ENCODE results near the gene CA14. TPM values are rescaled to one million over a fixed set of nuclear protein-coding genes. Genes with fewer than 3 reads are reported as not detected.
A peak's percentile ranks its signal among the peaks of the same experiment; 100 is the strongest.
"Not testable (repeated sequence)": the region's sequence is repeated elsewhere in the genome, so short reads cannot be mapped to it uniquely, and the experiment has no call there.

The CA14 gene
- total and polyA plus RNA-seq, 2 experiments from 2014 or later = 41.3 to 47.4 TPM

DNA sequence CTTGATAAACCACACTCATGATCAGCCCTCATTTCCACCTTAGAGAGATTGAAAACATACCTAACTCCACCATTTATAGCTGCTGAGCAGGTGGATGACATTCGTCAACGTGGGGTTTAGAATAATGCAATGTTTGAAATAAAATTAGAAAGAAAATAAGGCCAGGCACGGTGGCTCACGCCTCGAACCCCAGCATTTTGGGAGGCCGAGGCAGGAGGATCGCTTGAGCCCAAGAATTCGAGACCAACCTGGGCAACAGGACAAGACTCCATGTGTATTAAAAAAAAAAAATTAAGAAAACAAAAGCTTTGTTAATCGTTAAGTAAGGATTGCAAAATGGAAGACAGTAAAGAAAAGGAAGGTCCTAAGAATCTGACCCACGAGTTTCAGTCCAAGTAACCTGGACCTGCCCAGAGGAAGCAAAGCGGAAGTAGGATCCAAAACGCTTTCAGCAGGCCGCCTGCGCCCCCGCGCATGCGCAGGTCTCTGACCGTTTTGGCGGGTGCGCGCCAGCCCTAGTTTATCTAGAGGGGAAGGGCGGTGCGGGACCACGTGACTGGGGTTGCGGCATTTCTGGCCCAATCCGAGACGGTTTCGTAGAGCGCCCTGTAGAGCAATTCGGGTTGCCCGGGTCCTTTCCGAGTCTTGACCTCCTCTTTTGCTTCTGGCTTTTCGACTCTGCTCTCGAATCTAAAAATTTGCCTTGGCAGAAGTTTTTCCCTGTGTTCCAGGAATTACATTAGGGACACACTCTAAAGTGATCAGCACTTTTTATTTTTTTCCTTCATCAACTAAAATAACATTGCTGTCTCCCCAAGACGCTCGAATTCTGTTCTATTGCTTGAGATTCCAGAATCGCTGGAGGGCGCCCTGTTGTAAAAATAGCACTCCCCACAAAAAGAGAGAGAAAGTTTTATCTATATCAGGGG lies 44.1 kb upstream of the CA14 start:
- ATAC-seq (peak; percentile 99), DNase-seq (ENCODE audit: low spot score) (peak; percentile 98)
- no peaks in the 10 kb centered on the region for H3K27me3 ChIP-seq (ENCODE audit: insufficient read depth)
- H3K79me2 ChIP-seq (replicated peaks; ENCODE audit: insufficient read depth) = no peaks in the 10 kb centered on the region
- Mint-ChIP-seq H3K4me1 (peaks cover 2% of the 10 kb centered on the region), H3K4me3 (peak overlapping the region; percentile 84), H3K27ac (peak overlapping the region; percentile 97), H3K9me3 (no peaks in the 10 kb centered on the region), H3K27me3 (ENCODE audit: insufficient read depth, low read depth, poor library complexity) (peaks cover 5% of the 10 kb centered on the region), H3K36me3 (ENCODE audit: low read depth) (no peaks in the 10 kb centered on the region; the same call in 2 of the 3 replicates)
- H3K4me1 ChIP-seq (ENCODE audit: insufficient read depth) = no peaks in the 10 kb centered on the region
- H4K20me1 ChIP-seq (replicated peaks; ENCODE audit: insufficient read depth) = no peaks in the 10 kb centered on the region
- peak overlapping the region; percentile 61 for H3K4me2 ChIP-seq
- TF ChIP-seq EZH2phosphoT487 (IDR thresholded peaks at IDR 0.05; ENCODE audit: unreplicated experiment) (no peak), ZNF331 (CRISPR knock-in tag; IDR thresholded peaks at IDR 0.05; ENCODE audit: low read depth) (no peak), CREB1 (CRISPR knock-in tag; IDR thresholded peaks at IDR 0.05; ENCODE audit: low read depth) (peak; percentile 44; the same call in 1 of the 2 replicates), POLR2AphosphoS5 (IDR thresholded peaks at IDR 0.05; ENCODE audit: low read depth) (peak; percentile 62), EZH2 (IDR thresholded peaks at IDR 0.05; ENCODE audit: low read depth, unreplicated experiment) (no peak), STAT1 (IDR thresholded peaks at IDR 0.05; ENCODE audit: unreplicated experiment) (no peak)
- TF ChIP-seq, protein P1, sequence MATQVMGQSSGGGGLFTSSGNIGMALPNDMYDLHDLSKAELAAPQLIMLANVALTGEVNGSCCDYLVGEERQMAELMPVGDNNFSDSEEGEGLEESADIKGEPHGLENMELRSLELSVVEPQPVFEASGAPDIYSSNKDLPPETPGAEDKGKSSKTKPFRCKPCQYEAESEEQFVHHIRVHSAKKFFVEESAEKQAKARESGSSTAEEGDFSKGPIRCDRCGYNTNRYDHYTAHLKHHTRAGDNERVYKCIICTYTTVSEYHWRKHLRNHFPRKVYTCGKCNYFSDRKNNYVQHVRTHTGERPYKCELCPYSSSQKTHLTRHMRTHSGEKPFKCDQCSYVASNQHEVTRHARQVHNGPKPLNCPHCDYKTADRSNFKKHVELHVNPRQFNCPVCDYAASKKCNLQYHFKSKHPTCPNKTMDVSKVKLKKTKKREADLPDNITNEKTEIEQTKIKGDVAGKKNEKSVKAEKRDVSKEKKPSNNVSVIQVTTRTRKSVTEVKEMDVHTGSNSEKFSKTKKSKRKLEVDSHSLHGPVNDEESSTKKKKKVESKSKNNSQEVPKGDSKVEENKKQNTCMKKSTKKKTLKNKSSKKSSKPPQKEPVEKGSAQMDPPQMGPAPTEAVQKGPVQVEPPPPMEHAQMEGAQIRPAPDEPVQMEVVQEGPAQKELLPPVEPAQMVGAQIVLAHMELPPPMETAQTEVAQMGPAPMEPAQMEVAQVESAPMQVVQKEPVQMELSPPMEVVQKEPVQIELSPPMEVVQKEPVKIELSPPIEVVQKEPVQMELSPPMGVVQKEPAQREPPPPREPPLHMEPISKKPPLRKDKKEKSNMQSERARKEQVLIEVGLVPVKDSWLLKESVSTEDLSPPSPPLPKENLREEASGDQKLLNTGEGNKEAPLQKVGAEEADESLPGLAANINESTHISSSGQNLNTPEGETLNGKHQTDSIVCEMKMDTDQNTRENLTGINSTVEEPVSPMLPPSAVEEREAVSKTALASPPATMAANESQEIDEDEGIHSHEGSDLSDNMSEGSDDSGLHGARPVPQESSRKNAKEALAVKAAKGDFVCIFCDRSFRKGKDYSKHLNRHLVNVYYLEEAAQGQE (IDR thresholded peaks at IDR 0.05; ENCODE audit: unreplicated experiment) = no peak
- TF ChIP-seq, protein P2, sequence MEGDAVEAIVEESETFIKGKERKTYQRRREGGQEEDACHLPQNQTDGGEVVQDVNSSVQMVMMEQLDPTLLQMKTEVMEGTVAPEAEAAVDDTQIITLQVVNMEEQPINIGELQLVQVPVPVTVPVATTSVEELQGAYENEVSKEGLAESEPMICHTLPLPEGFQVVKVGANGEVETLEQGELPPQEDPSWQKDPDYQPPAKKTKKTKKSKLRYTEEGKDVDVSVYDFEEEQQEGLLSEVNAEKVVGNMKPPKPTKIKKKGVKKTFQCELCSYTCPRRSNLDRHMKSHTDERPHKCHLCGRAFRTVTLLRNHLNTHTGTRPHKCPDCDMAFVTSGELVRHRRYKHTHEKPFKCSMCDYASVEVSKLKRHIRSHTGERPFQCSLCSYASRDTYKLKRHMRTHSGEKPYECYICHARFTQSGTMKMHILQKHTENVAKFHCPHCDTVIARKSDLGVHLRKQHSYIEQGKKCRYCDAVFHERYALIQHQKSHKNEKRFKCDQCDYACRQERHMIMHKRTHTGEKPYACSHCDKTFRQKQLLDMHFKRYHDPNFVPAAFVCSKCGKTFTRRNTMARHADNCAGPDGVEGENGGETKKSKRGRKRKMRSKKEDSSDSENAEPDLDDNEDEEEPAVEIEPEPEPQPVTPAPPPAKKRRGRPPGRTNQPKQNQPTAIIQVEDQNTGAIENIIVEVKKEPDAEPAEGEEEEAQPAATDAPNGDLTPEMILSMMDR (conservative IDR thresholded peaks at IDR 0.05; ENCODE audit: low read depth in 2 of 2) = peak; percentile 51 to 77
- no peaks in the 10 kb centered on the region for H3K9me2 ChIP-seq (ENCODE audit: insufficient read depth)
- no peaks in the 10 kb centered on the region; the same call in 1 of the 2 replicates for H3F3A ChIP-seq (replicated peaks; ENCODE audit: low read depth)
- no peaks in the 10 kb centered on the region for H3K36me3 ChIP-seq (ENCODE audit: insufficient read depth)
- H3K27ac ChIP-seq (ENCODE audit: low read depth) = peak overlapping the region; percentile 72
- peak overlapping the region; percentile 45 for H3K4me3 ChIP-seq
- peak overlapping the region; percentile 15; the same call in 1 of the 2 replicates for H2AFZ ChIP-seq

DNA sequence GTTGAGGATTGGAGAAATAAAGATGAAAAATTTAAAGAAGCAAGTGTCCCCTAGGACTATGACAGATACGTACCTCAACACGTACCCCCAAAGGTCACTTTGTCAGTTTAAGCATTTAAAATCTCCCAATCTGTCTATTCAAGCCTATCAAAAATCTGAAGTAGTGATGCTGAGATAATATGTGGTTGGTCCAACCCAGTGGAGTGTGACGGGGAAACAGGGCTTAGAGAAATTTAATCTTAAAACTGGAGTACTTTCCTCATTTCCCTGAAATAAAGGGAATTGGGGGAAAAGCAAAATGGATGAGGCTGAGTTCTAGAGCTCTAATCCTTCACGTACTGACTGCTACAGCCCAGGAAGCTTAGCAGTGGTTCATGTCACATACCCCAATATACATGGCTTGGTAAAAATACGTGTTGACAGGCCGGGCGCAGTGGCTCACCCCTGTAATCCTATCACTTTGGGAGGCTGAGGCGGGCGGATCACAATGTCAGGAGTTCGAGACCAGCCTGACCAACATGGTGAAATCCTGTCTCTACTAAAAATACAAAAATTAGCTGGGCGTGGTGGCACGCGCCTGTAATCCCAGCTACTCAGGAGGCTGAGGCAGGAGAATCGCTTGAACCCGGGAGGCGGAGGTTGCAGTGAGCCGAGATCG lies 43.3 kb upstream of the CA14 start:
- not testable (repeated sequence) for H3K79me2 ChIP-seq (replicated peaks; ENCODE audit: insufficient read depth); H3K9me3 Mint-ChIP-seq; H3K27me3 ChIP-seq (ENCODE audit: insufficient read depth); H3K9me2 ChIP-seq (ENCODE audit: insufficient read depth); H3K4me1 Mint-ChIP-seq; H2AFZ ChIP-seq; H3K4me1 ChIP-seq (ENCODE audit: insufficient read depth); H3K27me3 Mint-ChIP-seq (ENCODE audit: insufficient read depth, low read depth, poor library complexity); H3K36me3 ChIP-seq (ENCODE audit: insufficient read depth); H4K20me1 ChIP-seq (replicated peaks; ENCODE audit: insufficient read depth); H3K36me3 Mint-ChIP-seq (ENCODE audit: low read depth); H3F3A ChIP-seq (replicated peaks; ENCODE audit: low read depth)
- Mint-ChIP-seq H3K27ac (peak overlapping the region; percentile 97), H3K4me3 (peak overlapping the region; percentile 84)
- Histone ChIP-seq H3K4me2 (peak overlapping the region; percentile 61), H3K4me3 (peak overlapping the region; percentile 45), H3K27ac (ENCODE audit: low read depth) (peak overlapping the region; percentile 72)
- DNase-seq (ENCODE audit: low spot score) (peak; percentile 11), ATAC-seq (peak; percentile 16)

GRCh38 chr1:150215855-150216254 lies 41.7 kb upstream of the CA14 start:
- H3K36me3 ChIP-seq (ENCODE audit: insufficient read depth); DNase-seq (ENCODE audit: low spot score); H4K20me1 ChIP-seq (replicated peaks; ENCODE audit: insufficient read depth); H3K27ac ChIP-seq (ENCODE audit: low read depth); H3K79me2 ChIP-seq (replicated peaks; ENCODE audit: insufficient read depth); H3K9me2 ChIP-seq (ENCODE audit: insufficient read depth); H3K4me1 Mint-ChIP-seq; H2AFZ ChIP-seq; H3K27ac Mint-ChIP-seq; H3K27me3 ChIP-seq (ENCODE audit: insufficient read depth); H3K27me3 Mint-ChIP-seq (ENCODE audit: insufficient read depth, low read depth, poor library complexity); H3F3A ChIP-seq (replicated peaks; ENCODE audit: low read depth); H3K4me1 ChIP-seq (ENCODE audit: insufficient read depth); ATAC-seq; H3K4me2 ChIP-seq; H3K9me3 Mint-ChIP-seq; H3K4me3 Mint-ChIP-seq; H3K4me3 ChIP-seq: not testable (repeated sequence)
- peaks cover 17% of the 10 kb centered on the region; the same call in 2 of the 3 replicates for H3K36me3 Mint-ChIP-seq (ENCODE audit: low read depth)
